PC-3 (cell line): ENCODE measurements around the gene EFHC1. TPM values are rescaled to one million over a fixed set of nuclear protein-coding genes. Genes with fewer than 3 reads are reported as not detected.
A peak's percentile ranks its signal among the peaks of the same experiment; 100 is the strongest.

Source experiments
- ATAC-seq: fragments of 200-7000 bp; cut with Tn5 transposase; 2 replicates; pipeline ENCODE4 v1.9.1; 2020; ENCODE audit warnings: mild to moderate bottlenecking, moderate library complexity
- BruUV-seq: library from RNA; stranded (reverse); fragments of 400-500 nt; replicated peaks from 2 replicates; lab custom pipeline; 2021; lab: Mats Ljungman, UMichigan
- CTCF ChIA-PET: fragments of 300-600 bp; sonication (Branson Sonifier 250); formaldehyde crosslinking; loops from one replicate; lab custom pipeline; 2022; ENCODE audit warnings: antibody characterized with exemption; lab: Charles Lee
- POLR2A ChIA-PET: fragments of 300-600 bp; sonication (Branson Sonifier 250); formaldehyde crosslinking; loops from one replicate; lab custom pipeline; 2022; ENCODE audit warnings: antibody characterized with exemption; ENCODE audit not compliant: unreplicated experiment; lab: Charles Lee
- DNase-seq: peaks from one replicate; pipeline ENCODE4 v3.0.0-alpha.2; 2015
- H2AFZ ChIP-seq: fragments of 300-600 bp; sonication (generic); 2 replicates; pipeline ENCODE4 v1.6.0; 2016; ENCODE audit warnings: antibody characterized with exemption, low read length
- H3F3A ChIP-seq: fragments of 300-600 bp; sonication (generic); one replicate; pipeline ENCODE4 v1.6.0; 2017; ENCODE audit warnings: antibody characterized with exemption, low read length, control low read depth, mild to moderate bottlenecking; ENCODE audit not compliant: unreplicated experiment
- H3K27ac ChIP-seq: fragments of 300-600 bp; sonication (generic); 2 replicates; pipeline ENCODE4 v1.5.1; 2016; ENCODE audit warnings: mild to moderate bottlenecking, low read length
- H3K27me3 ChIP-seq: fragments of 300-600 bp; sonication (generic); 2 replicates; pipeline ENCODE4 v1.6.1; 2016; ENCODE audit warnings: low read length, mixed read lengths
- H3K36me3 ChIP-seq: fragments of 300-600 bp; sonication (generic); 2 replicates; pipeline ENCODE4 v1.6.1; 2016; ENCODE audit warnings: low read depth, mixed run types, low read length, mixed read lengths
- H3K4me1 ChIP-seq: fragments of 300-600 bp; sonication (generic); 2 replicates; pipeline ENCODE4 v1.5.1; 2016; ENCODE audit warnings: low read length; ENCODE audit not compliant: insufficient read depth
- H3K4me2 ChIP-seq: fragments of 300-600 bp; sonication (generic); 2 replicates; pipeline ENCODE4 v1.6.0; 2016; ENCODE audit warnings: low read length
- H3K4me3 ChIP-seq: fragments of 300-600 bp; sonication (generic); 2 replicates; pipeline ENCODE4 v1.5.1; 2016; ENCODE audit warnings: mild to moderate bottlenecking, low read length, mixed read lengths
- H3K79me2 ChIP-seq: fragments of 300-600 bp; sonication (generic); 2 replicates; pipeline ENCODE4 v1.6.1; 2017; ENCODE audit warnings: low read length, mixed read lengths
- H3K9ac ChIP-seq: fragments of 300-600 bp; sonication (generic); 2 replicates; pipeline ENCODE4 v1.6.0; 2016; ENCODE audit warnings: mild to moderate bottlenecking, low read length
- H3K9me2 ChIP-seq: fragments of 300-600 bp; sonication (generic); replicated peaks from 2 replicates; pipeline ENCODE4 v1.6.1; 2016; ENCODE audit warnings: mixed run types, low read length, mixed read lengths
- H3K9me3 ChIP-seq: fragments of 300-600 bp; sonication (generic); 2 replicates; pipeline ENCODE4 v1.6.1; 2016; ENCODE audit warnings: low read length, mixed read lengths
- H4K20me1 ChIP-seq: fragments of 300-600 bp; sonication (generic); 2 replicates; pipeline ENCODE4 v1.6.1; 2016; ENCODE audit warnings: low read length, mixed read lengths
- EZH2 ChIP-seq: fragments of 300-600 bp; sonication (generic); IDR thresholded peaks from one replicate; pipeline ENCODE4 v1.6.1; 2017; ENCODE audit warnings: antibody characterized with exemption, mild to moderate bottlenecking, low read length; ENCODE audit not compliant: unreplicated experiment
- EZH2phosphoT487 ChIP-seq: fragments of 300-600 bp; sonication (generic); IDR thresholded peaks from 2 replicates; pipeline ENCODE4 v1.6.1; 2018; ENCODE audit warnings: mild to moderate bottlenecking, antibody characterized with exemption, low read length, borderline replicate concordance
- intact Hi-C: fragments of 100-400 bp; cut with micrococcal nuclease; formaldehyde crosslinking; loops from 2 replicates; pipeline ENCODE4 v1.9.0; 2023
- total RNA-seq: library from RNA; depleted of rRNA; stranded (reverse); fragments of >200 nt; gene quantifications from 2 replicates; pipeline ENCODE4 v1.2.3, GENCODE V29; 2014
- TF ChIP-seq, protein P1 (sequence below): fragments of 300-600 bp; sonication (generic); conservative IDR thresholded peaks from 2 replicates; pipeline ENCODE4 v1.5.1; 2017; ENCODE audit warnings: antibody characterized with exemption, low read depth, mild to moderate bottlenecking, low read length

EFHC1 gene
- total RNA-seq, 1 experiment from 2014 or later = 22.4 TPM

DNA sequence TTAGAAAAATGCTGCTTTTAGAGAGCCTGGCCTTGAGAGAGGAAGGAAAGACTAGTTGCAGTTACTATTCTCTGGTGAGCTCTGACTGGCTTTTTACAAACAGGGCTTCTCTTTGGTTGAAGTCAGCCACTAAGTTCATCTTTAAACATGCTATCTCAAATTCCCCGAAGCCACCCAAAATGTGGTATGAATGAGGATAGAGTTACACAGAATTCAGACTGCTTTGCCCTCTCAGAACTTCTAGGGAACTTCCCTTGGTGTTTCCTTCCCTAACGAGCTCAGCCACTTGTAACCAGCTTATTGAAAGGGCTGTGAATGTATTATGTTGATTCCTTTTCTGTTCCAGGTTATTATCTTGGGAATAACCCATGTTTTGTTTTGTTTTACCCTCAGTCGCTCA lies 73.5 kb downstream of the EFHC1 start:
- H3F3A ChIP-seq = no peaks in the 10 kb centered on the region
- CTCF ChIA-PET = no interaction called here
- H3K27ac ChIP-seq = no peak overlapping the region
- no peaks in the 10 kb centered on the region for H3K9me3 ChIP-seq
- DNase-seq (no peak), ATAC-seq (no peak)
- H3K9ac ChIP-seq = no peak overlapping the region
- POLR2A ChIA-PET = no interaction called here
- TF ChIP-seq, protein P1, sequence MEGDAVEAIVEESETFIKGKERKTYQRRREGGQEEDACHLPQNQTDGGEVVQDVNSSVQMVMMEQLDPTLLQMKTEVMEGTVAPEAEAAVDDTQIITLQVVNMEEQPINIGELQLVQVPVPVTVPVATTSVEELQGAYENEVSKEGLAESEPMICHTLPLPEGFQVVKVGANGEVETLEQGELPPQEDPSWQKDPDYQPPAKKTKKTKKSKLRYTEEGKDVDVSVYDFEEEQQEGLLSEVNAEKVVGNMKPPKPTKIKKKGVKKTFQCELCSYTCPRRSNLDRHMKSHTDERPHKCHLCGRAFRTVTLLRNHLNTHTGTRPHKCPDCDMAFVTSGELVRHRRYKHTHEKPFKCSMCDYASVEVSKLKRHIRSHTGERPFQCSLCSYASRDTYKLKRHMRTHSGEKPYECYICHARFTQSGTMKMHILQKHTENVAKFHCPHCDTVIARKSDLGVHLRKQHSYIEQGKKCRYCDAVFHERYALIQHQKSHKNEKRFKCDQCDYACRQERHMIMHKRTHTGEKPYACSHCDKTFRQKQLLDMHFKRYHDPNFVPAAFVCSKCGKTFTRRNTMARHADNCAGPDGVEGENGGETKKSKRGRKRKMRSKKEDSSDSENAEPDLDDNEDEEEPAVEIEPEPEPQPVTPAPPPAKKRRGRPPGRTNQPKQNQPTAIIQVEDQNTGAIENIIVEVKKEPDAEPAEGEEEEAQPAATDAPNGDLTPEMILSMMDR = no peak
- no peak for TF ChIP-seq EZH2phosphoT487
- no peak for TF ChIP-seq EZH2
- no peaks in the 10 kb centered on the region for H3K4me1 ChIP-seq
- H3K9me2 ChIP-seq = no peaks in the 10 kb centered on the region
- no peak overlapping the region for H2AFZ ChIP-seq
- intact Hi-C loops = no loop called here
- no peaks in the 10 kb centered on the region for H4K20me1 ChIP-seq
- H3K36me3 ChIP-seq = no peaks in the 10 kb centered on the region
- H3K4me2 ChIP-seq = no peak overlapping the region
- no peak overlapping the region for H3K4me3 ChIP-seq
- no TSS peak for BruUV-seq
- no peaks in the 10 kb centered on the region for H3K27me3 ChIP-seq
- no peaks in the 10 kb centered on the region for H3K79me2 ChIP-seq

GRCh38 chr6:52494298-52495072 lies 74.3 kb downstream of the EFHC1 start:
- POLR2A ChIA-PET = no interaction called here
- CTCF ChIA-PET = interaction anchor here (0.5 to 0.6 kb wide), 2 partner anchors 9 to 87 kb away, joined by 3 to 13 read pairs; no protein-coding TSS in a partner anchor
- H3K4me2 ChIP-seq = no peak overlapping the region
- DNase-seq (no peak), ATAC-seq (no peak)
- no peaks in the 10 kb centered on the region for H3K79me2 ChIP-seq
- H3F3A ChIP-seq = no peaks in the 10 kb centered on the region
- H3K4me3 ChIP-seq = no peak overlapping the region
- no peaks in the 10 kb centered on the region for H3K9me3 ChIP-seq
- H3K36me3 ChIP-seq = no peaks in the 10 kb centered on the region
- H3K9ac ChIP-seq = no peak overlapping the region
- H3K4me1 ChIP-seq = no peaks in the 10 kb centered on the region
- BruUV-seq = no TSS peak
- H4K20me1 ChIP-seq = no peaks in the 10 kb centered on the region
- no peak overlapping the region for H3K27ac ChIP-seq
- TF ChIP-seq EZH2phosphoT487 = no peak
- TF ChIP-seq, protein P1 = no peak
- TF ChIP-seq EZH2 = no peak
- H3K27me3 ChIP-seq = no peaks in the 10 kb centered on the region
- H3K9me2 ChIP-seq = no peaks in the 10 kb centered on the region
- intact Hi-C loops = no loop called here
- no peak overlapping the region for H2AFZ ChIP-seq

GRCh38 chr6:52495922-52496321 lies 75.8 kb downstream of the EFHC1 start:
- no peaks in the 10 kb centered on the region for H3K9me2 ChIP-seq
- no peak overlapping the region for H3K9ac ChIP-seq
- H4K20me1 ChIP-seq = no peaks in the 10 kb centered on the region
- no peaks in the 10 kb centered on the region for H3K9me3 ChIP-seq
- H3F3A ChIP-seq = no peaks in the 10 kb centered on the region
- no peaks in the 10 kb centered on the region for H3K36me3 ChIP-seq
- H3K4me1 ChIP-seq = no peaks in the 10 kb centered on the region
- CTCF ChIA-PET = interaction anchor here (0.5 kb wide), 1 partner anchor 86 kb away, joined by 3 read pairs; no protein-coding TSS in a partner anchor
- H2AFZ ChIP-seq = no peak overlapping the region
- DNase-seq (no peak), ATAC-seq (peak; percentile 24; the same call in 1 of the 2 replicates)
- POLR2A ChIA-PET = no interaction called here
- no peak overlapping the region for H3K27ac ChIP-seq
- no peak overlapping the region for H3K4me3 ChIP-seq
- BruUV-seq = no TSS peak
- TF ChIP-seq, protein P1 = no peak
- no peak for TF ChIP-seq EZH2phosphoT487
- TF ChIP-seq EZH2 = no peak
- no peaks in the 10 kb centered on the region for H3K79me2 ChIP-seq
- H3K4me2 ChIP-seq = no peak overlapping the region
- H3K27me3 ChIP-seq = no peaks in the 10 kb centered on the region
- intact Hi-C loops = no loop called here
